ENCODE results near the gene KLHDC8A.

- TF ChIP-seq CTCF (IDR thresholded peaks at IDR 0.05), result no peak
- TF ChIP-seq EP300 (IDR thresholded peaks at IDR 0.05), result no peak
- TF ChIP-seq POLR2A (IDR thresholded peaks at IDR 0.05), result no peak
Observed at GRCh38 chr1:205312866-205313562, 43.7 kb downstream of the KLHDC8A start.

Data from tibial nerve (tissue), 4 donors.